ENCODE data around the gene KRT79. TPM values are rescaled to one million over a fixed set of nuclear protein-coding genes. Genes with fewer than 3 reads are reported as not detected.
"Not testable (repeated sequence)": the region's sequence is repeated elsewhere in the genome, so short reads cannot be mapped to it uniquely, and the experiment has no call there.

Gene KRT79
- total and polyA plus RNA-seq, 2 of the 8 experiments (the other 6 are each of a cell fraction or from before 2014, with no cell fraction given): not detected

DNA sequence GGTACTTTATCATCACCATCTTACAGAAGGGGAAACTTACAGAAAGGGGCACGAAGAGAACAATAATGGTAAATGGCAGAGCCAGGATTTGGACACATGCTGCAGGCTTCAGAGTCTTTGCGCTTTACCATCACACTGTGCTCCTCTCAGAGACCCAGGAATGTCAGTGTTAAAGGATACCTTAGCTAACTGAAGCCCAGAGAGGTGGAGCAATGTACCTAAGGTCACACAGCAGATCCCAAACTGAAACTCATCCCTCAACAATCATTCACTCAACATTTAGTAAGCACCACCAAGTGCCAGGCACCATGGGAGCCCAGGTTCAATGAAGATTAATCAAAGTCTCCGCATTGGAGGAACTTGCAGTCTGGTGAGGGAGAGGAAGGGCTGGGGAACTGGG is 22.7 kb upstream of the KRT79 start:
- Histone ChIP-seq H3K23ac (ENCODE audit: insufficient read length) (no peak overlapping the region), H3K4me1 (replicated peaks in 1 of 4; ENCODE audit: control insufficient read depth in 3 of 4, insufficient read depth in 4 of 4, low read length in 3 of 4) (peaks cover 0 to 2% (median 0%) of the 10 kb centered on the region in 4 experiments; a peak in 1 of 7 replicates), H4K20me1 (replicated peaks in 1 of 2; ENCODE audit: control insufficient read depth in 1 of 2, insufficient read depth in 2 of 2, low read length in 2 of 2) (no peaks in the 10 kb centered on the region), H2BK120ac (replicated peaks; ENCODE audit: low read depth, low read length) (no peak overlapping the region), H3K79me1 (ENCODE audit: low read depth, low read length) (no peaks in the 10 kb centered on the region), H3K27me3 (replicated peaks in 1 of 4; ENCODE audit: control insufficient read depth in 3 of 4, extremely low read depth in 1 of 4, insufficient read depth in 3 of 4, low read length in 3 of 4) (no peaks in the 10 kb centered on the region; a peak in 1 of 7 replicates), H2BK12ac (ENCODE audit: low read depth, low read length) (no peak overlapping the region), H2AK5ac (ENCODE audit: low read depth, low read length) (no peak overlapping the region), H3K4ac (replicated peaks; ENCODE audit: insufficient read length, low read depth, low read length) (no peak overlapping the region), H3K9me3 (ENCODE audit: insufficient read depth in 2 of 2, low read depth in 1 of 2, low read length in 1 of 2) (no peaks in the 10 kb centered on the region), H2AFZ (ENCODE audit: low read length) (no peak overlapping the region), H4K5ac (ENCODE audit: insufficient read length, low read depth, low read length) (no peak overlapping the region), H3K27ac (ENCODE audit: low read depth, low read length) (no peak overlapping the region), H3K4me3 (ENCODE audit: extremely low read depth in 1 of 4, insufficient read depth in 2 of 4, low read depth in 3 of 4, low read length in 4 of 4) (no peak overlapping the region), H2BK15ac (ENCODE audit: low read length) (no peak overlapping the region), H3K18ac (ENCODE audit: extremely low read depth, low read length) (no peak overlapping the region), H3K56ac (replicated peaks; ENCODE audit: insufficient read length, low read depth, low read length) (no peak overlapping the region), H3K14ac (ENCODE audit: insufficient read length) (no peak overlapping the region), H3K4me2 (ENCODE audit: insufficient read depth in 1 of 2, low read depth in 2 of 2, low read length in 2 of 2) (no peak overlapping the region), H3K36me3 (ENCODE audit: control insufficient read depth in 2 of 4, insufficient read depth in 4 of 4, low read length in 3 of 4) (no peaks in the 10 kb centered on the region), H4K91ac (replicated peaks; ENCODE audit: insufficient read length, low read length) (no peak overlapping the region), H2BK20ac (ENCODE audit: low read length) (no peak overlapping the region), H3K9ac (replicated peaks in 1 of 4; ENCODE audit: extremely low read depth in 1 of 4, low read depth in 3 of 4, low read length in 3 of 4) (no peak overlapping the region), H3K79me2 (ENCODE audit: control insufficient read depth in 1 of 2, insufficient read depth in 2 of 2, low read length in 2 of 2) (no peaks in the 10 kb centered on the region), H4K8ac (ENCODE audit: extremely low read depth, insufficient read depth, low read length) (no peak overlapping the region), H3K23me2 (ENCODE audit: low read depth, low read length) (no peaks in the 10 kb centered on the region), H2BK5ac (ENCODE audit: low read depth, low read length) (no peak overlapping the region)
- FAIRE-seq: no peak
- no peak for TF ChIP-seq KDM4A (IDR thresholded peaks at IDR 0.05; ENCODE audit: low read depth, low read length, severe bottlenecking)
- 90% methylated on average over 3 of the region's 3 CpGs; no CpG with 5 or more reads in 1 of the 2 experiments for WGBS, 2 experiments (ENCODE audit: extremely low coverage in 1 of 2, insufficient coverage in 1 of 2, insufficient read length in 1 of 2, insufficient replicate concordance in 2 of 2, low coverage in 1 of 2, low lambda C conversion rate in 2 of 2, missing lambda C conversion rate in 1 of 2)
- no peak for DNase-seq (ENCODE audit: low read depth in 1 of 2, low spot score in 2 of 2)
- CTCF ChIA-PET (ENCODE audit: partially characterized antibody): interaction anchor here (0.9 to 1.3 kb wide), 4 partner anchors 9 to 21 kb away, joined by 3 to 5 read pairs (median 4); no protein-coding TSS in a partner anchor
- POLR2A ChIA-PET (ENCODE audit: partially characterized antibody): no interaction called here

DNA sequence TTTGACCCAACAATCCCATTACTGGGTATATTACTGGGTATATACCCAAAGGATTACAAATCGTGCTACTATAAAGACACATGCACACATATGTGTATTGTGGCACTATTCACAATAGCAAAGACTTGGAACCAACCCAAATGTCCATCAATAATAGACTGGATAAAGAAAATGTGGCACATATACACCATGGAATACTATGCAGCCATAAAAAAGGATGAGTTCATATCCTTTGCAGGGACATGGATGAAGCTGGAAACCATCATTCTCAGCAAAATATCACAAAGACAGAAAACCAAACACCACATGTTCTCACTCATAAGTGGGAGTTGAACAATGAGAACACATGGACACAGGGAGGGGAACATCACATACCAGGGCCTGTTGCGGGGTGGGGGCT is 22.0 kb upstream of the KRT79 start:
- CTCF ChIA-PET (ENCODE audit: partially characterized antibody): interaction anchor here (0.9 to 1.3 kb wide), 2 partner anchors 10 to 12 kb away, joined by 3 to 5 read pairs; no protein-coding TSS in a partner anchor
- H3K79me2 ChIP-seq (ENCODE audit: control insufficient read depth in 1 of 2, insufficient read depth in 2 of 2, low read length in 2 of 2); DNase-seq (ENCODE audit: low read depth in 1 of 2, low spot score in 2 of 2); H2AFZ ChIP-seq (ENCODE audit: low read length); FAIRE-seq; H3K23ac ChIP-seq (ENCODE audit: insufficient read length); H3K27ac ChIP-seq (ENCODE audit: low read depth, low read length); H4K8ac ChIP-seq (ENCODE audit: extremely low read depth, insufficient read depth, low read length); H3K9me3 ChIP-seq (ENCODE audit: insufficient read depth in 2 of 2, low read depth in 1 of 2, low read length in 1 of 2); H3K14ac ChIP-seq (ENCODE audit: insufficient read length); H3K27me3 ChIP-seq (replicated peaks in 1 of 4; ENCODE audit: control insufficient read depth in 3 of 4, extremely low read depth in 1 of 4, insufficient read depth in 3 of 4, low read length in 3 of 4); H3K36me3 ChIP-seq (ENCODE audit: control insufficient read depth in 2 of 4, insufficient read depth in 4 of 4, low read length in 3 of 4); H3K4me3 ChIP-seq (ENCODE audit: extremely low read depth in 1 of 4, insufficient read depth in 2 of 4, low read depth in 3 of 4, low read length in 4 of 4); H3K9ac ChIP-seq (replicated peaks in 1 of 4; ENCODE audit: extremely low read depth in 1 of 4, low read depth in 3 of 4, low read length in 3 of 4); H3K4me1 ChIP-seq (replicated peaks in 1 of 4; ENCODE audit: control insufficient read depth in 3 of 4, insufficient read depth in 4 of 4, low read length in 3 of 4); H2BK5ac ChIP-seq (ENCODE audit: low read depth, low read length); H2BK12ac ChIP-seq (ENCODE audit: low read depth, low read length); H2BK120ac ChIP-seq (replicated peaks; ENCODE audit: low read depth, low read length); POLR2A ChIA-PET (ENCODE audit: partially characterized antibody); H2BK20ac ChIP-seq (ENCODE audit: low read length); H3K23me2 ChIP-seq (ENCODE audit: low read depth, low read length); H2BK15ac ChIP-seq (ENCODE audit: low read length); H4K91ac ChIP-seq (replicated peaks; ENCODE audit: insufficient read length, low read length); H3K79me1 ChIP-seq (ENCODE audit: low read depth, low read length); H3K18ac ChIP-seq (ENCODE audit: extremely low read depth, low read length); H4K5ac ChIP-seq (ENCODE audit: insufficient read length, low read depth, low read length); H3K56ac ChIP-seq (replicated peaks; ENCODE audit: insufficient read length, low read depth, low read length); H3K4ac ChIP-seq (replicated peaks; ENCODE audit: insufficient read length, low read depth, low read length); H4K20me1 ChIP-seq (replicated peaks in 1 of 2; ENCODE audit: control insufficient read depth in 1 of 2, insufficient read depth in 2 of 2, low read length in 2 of 2); H2AK5ac ChIP-seq (ENCODE audit: low read depth, low read length); H3K4me2 ChIP-seq (ENCODE audit: insufficient read depth in 1 of 2, low read depth in 2 of 2, low read length in 2 of 2): not testable (repeated sequence)
- 92% methylated on average over 2 of the region's 2 CpGs; no CpG with 5 or more reads in 1 of the 2 experiments for WGBS, 2 experiments (ENCODE audit: extremely low coverage in 1 of 2, insufficient coverage in 1 of 2, insufficient read length in 1 of 2, insufficient replicate concordance in 2 of 2, low coverage in 1 of 2, low lambda C conversion rate in 2 of 2, missing lambda C conversion rate in 1 of 2)

All from H1 (cell line).